Measurements from ENCODE around the gene TGOLN2. TPM values are rescaled to one million over a fixed set of nuclear protein-coding genes. Genes with fewer than 3 reads are reported as not detected.

The TGOLN2 gene
- total RNA-seq (2021) (42.2 to 43.9 TPM (median 43.7 TPM) in 3 replicates), Bru-seq, nascent RNA (percentile 92 among the genes with signal in this experiment)
- long read RNA-seq, experiment 1, full-length matches to known transcripts = 94 of 150 reads
- long read RNA-seq, experiment 1, partial matches to known transcripts = 10 of 150 reads
- long read RNA-seq, experiment 1, other reads (novel, unspliced or antisense) = 46 of 150 reads
- long read RNA-seq, experiment 2, full-length matches to known transcripts = 2 of 36 reads
- long read RNA-seq, experiment 2, partial matches to known transcripts = 7 of 36 reads
- long read RNA-seq, experiment 2, other reads (novel, unspliced or antisense) = 27 of 36 reads
- long read RNA-seq, experiment 3, full-length matches to known transcripts = 2 of 6 reads
- long read RNA-seq, experiment 3, partial matches to known transcripts = 0 of 6 reads
- long read RNA-seq, experiment 3, other reads (novel, unspliced or antisense) = 4 of 6 reads

- peaks cover 4% of the 10 kb centered on the region; the same call in 1 of the 2 replicates for H3K9me3 Mint-ChIP-seq
- peaks cover 45% of the 10 kb centered on the region for H3K4me1 Mint-ChIP-seq
- H3K4me3 Mint-ChIP-seq = peak within 1 kb of the TSS; percentile 97
- DNase-seq (ENCODE audit: low spot score) (peak; percentile 88), ATAC-seq (peak; percentile 92)
- H3K36me3 Mint-ChIP-seq = peaks cover 27% of the 10 kb centered on the region
- H3K27ac Mint-ChIP-seq = peak within 1 kb of the TSS; percentile 100
- ChIA-PET POLR2A (interaction anchor here (0.7 to 2.0 kb wide), 2 partner anchors 26 to 263 kb away, joined by 3 to 11 read pairs; partner anchors contain the start of genes ELMOD3 and RETSAT), CTCF (interaction anchor here (0.5 to 3.3 kb wide), 6 partner anchors 28 to 390 kb away, joined by 3 to 15 read pairs (median 6); no protein-coding TSS in a partner anchor)
- H3K27me3 Mint-ChIP-seq (ENCODE audit: low read depth) = no peaks in the 10 kb centered on the region
- TF ChIP-seq ARID4B (CRISPR knock-in tag; IDR thresholded peaks at IDR 0.05; ENCODE audit: borderline replicate concordance) (0 out of 2 replicates have a peak, but pooled peaks have one; percentile 70), ZNF263 (CRISPR knock-in tag; IDR thresholded peaks at IDR 0.05; ENCODE audit: low read depth) (no peak), SP1 (CRISPR knock-in tag; conservative IDR thresholded peaks at IDR 0.05) (peak; percentile 82), ERG (CRISPR knock-in tag; IDR thresholded peaks at IDR 0.05) (no peak), ZNF281 (CRISPR knock-in tag; IDR thresholded peaks at IDR 0.05) (no peak), FOXP4 (CRISPR knock-in tag; IDR thresholded peaks at IDR 0.05) (no peak; the same call in 1 of the 2 replicates), GABPB1 (CRISPR knock-in tag; IDR thresholded peaks at IDR 0.05) (peak; percentile 76), CDX4 (CRISPR knock-in tag; IDR thresholded peaks at IDR 0.05; ENCODE audit: borderline replicate concordance) (no peak), MLX (CRISPR knock-in tag; IDR thresholded peaks at IDR 0.05) (no peak), AR (CRISPR knock-in tag; IDR thresholded peaks at IDR 0.05) (no peak), FOXP1 (CRISPR knock-in tag; IDR thresholded peaks at IDR 0.05; ENCODE audit: borderline replicate concordance) (peak; percentile 95), CREM (CRISPR knock-in tag; IDR thresholded peaks at IDR 0.05) (peak; percentile 77; the same call in 1 of the 2 replicates), ZNF396 (CRISPR knock-in tag; IDR thresholded peaks at IDR 0.05; ENCODE audit: borderline replicate concordance) (no peak), RORB (CRISPR knock-in tag; IDR thresholded peaks at IDR 0.05) (no peak), USF2 (CRISPR knock-in tag; IDR thresholded peaks at IDR 0.05) (no peak)
These were observed at the start of gene TGOLN2 for GRCh38 chr2:85327822-85328617. TGOLN2 (minus strand) TSS chr2:85327989; CDS start chr2:85327962, 27 bp downstream.
